Anterior cingulate cortex (tissue), 58 donors: ENCODE results near the gene NUDT21.
"Not testable (repeated sequence)": the region's sequence is repeated elsewhere in the genome, so short reads cannot be mapped to it uniquely, and the experiment has no call there.

ENCODE experiments used
- DNase-seq, 58 donors: peaks; one replicate each; lab custom pipeline; 2025; lab: John Stamatoyannopoulos, UW

Gene NUDT21

DNA sequence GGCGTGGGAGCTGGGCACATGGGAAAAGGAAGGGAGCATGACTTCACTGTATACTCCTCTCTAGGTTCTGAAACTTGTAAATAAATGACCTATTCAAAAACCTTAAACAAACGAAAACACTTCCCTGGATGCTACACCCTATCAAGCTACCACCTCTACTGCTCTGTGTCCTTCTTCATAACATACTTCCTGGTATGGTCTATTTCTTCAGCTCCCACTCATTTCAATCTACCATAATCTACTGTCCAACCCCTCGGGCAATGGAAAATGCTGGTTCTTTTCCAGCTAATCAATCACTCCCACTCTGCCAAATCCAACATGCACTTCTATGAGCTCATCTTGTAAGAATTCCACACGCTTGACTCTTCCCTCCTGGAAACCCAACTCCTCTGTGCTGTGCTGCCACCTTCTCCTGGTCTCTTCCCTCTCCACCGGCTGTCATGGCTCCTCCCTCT, 68.2 kb downstream of the NUDT21 start:
- no peak for DNase-seq

DNA sequence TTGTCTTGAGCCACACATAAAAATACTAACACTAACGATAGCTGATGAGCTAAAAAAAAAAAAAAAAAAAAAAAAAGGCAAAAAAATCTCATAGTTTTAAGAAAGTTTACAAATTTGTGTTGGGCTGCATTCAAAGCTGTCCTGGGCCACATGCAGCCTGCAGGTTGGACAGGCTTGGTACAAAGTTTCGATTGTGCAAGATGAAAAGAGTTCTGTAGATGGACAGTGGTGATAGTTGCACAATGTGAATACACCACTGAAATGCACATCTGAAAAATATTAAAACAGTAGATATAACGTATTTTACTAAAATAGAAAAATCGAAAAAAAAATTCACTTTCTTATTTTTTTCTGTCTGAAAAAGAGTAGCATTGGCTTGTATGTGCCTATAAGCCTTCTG, 68.7 kb downstream of the NUDT21 start:
- DNase-seq = no peak

DNA sequence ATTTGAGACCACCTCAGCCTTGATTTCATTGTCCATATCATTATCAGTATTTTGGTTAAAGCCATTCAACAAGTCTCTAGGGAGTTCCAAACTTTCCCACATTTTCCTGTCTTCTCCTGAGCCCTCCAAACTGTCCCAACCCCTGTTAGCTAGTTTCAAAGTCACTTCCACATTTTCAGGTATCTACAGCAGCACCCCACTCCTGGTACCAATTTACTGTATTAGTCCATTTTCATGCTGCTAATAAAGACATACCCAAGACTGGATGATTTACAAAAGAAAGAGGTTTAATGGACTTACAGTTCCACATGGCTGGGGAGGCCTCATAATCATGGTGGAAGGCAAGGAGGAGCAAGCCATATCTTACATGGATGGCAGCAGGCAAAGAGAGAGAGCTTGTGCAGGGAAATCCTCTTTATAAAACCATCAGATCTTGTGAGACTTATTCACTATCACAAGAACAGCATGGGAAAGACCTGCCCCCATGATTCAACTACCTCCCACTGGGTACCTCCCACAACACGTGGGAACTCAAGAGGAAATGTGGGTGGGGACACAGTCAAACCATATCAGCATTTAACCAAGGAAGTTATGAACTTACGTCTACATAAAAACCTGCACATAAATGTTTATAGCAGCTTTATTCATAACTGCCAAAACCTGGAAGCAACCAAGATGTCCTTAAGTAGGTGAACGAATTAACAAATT, 70.2 kb downstream of the NUDT21 start:
- not testable (repeated sequence) for DNase-seq
